VCaP (cell line): ENCODE results near the gene TNS1.

ENCODE experiments used
- H3K27ac ChIP-seq: fragments of 450-650 bp; 2 replicates; pipeline ENCODE4 v1.5.1; 2017
- TF ChIP-seq, protein P1 (sequence below): fragments of 450-650 bp; conservative IDR thresholded peaks from 2 replicates; pipeline ENCODE4 v1.5.1; 2017; ENCODE audit warnings: mild to moderate bottlenecking, moderate library complexity

Gene TNS1

GRCh38 chr2:217799563-217800432 lies 203.0 kb downstream of the TNS1 start:
- TF ChIP-seq, protein P1, sequence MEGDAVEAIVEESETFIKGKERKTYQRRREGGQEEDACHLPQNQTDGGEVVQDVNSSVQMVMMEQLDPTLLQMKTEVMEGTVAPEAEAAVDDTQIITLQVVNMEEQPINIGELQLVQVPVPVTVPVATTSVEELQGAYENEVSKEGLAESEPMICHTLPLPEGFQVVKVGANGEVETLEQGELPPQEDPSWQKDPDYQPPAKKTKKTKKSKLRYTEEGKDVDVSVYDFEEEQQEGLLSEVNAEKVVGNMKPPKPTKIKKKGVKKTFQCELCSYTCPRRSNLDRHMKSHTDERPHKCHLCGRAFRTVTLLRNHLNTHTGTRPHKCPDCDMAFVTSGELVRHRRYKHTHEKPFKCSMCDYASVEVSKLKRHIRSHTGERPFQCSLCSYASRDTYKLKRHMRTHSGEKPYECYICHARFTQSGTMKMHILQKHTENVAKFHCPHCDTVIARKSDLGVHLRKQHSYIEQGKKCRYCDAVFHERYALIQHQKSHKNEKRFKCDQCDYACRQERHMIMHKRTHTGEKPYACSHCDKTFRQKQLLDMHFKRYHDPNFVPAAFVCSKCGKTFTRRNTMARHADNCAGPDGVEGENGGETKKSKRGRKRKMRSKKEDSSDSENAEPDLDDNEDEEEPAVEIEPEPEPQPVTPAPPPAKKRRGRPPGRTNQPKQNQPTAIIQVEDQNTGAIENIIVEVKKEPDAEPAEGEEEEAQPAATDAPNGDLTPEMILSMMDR: no peak
- H3K27ac ChIP-seq: no peak overlapping the region

- H3K27ac ChIP-seq: no peak overlapping the region
- TF ChIP-seq, protein P1: no peak
These were observed 203.8 kb downstream of the TNS1 start for GRCh38 chr2:217798743-217799562.

DNA sequence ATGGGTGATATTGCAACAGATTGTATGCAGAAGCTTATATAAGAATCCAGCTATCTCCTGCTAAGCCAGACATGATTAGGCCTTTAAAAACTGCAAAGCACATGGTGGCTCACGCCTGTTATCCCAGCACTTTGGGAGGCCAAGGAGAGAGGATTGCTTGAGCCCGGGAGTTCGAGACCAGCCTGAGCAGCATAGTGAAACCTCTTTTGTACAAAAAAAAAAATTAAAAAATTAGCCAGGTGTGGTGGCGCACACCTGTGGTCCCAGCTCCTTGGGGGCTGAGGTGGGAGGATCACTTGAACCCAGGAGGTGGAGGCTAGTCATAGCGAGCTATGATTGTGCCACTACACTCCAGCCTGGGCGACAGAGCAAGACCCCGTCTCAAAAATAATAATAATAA lies 204.6 kb downstream of the TNS1 start:
- H3K27ac ChIP-seq: no peak overlapping the region
- TF ChIP-seq, protein P1: no peak

- TF ChIP-seq, protein P1: no peak
- no peak overlapping the region for H3K27ac ChIP-seq
These were observed 205.1 kb downstream of the TNS1 start for GRCh38 chr2:217797661-217798069.

DNA sequence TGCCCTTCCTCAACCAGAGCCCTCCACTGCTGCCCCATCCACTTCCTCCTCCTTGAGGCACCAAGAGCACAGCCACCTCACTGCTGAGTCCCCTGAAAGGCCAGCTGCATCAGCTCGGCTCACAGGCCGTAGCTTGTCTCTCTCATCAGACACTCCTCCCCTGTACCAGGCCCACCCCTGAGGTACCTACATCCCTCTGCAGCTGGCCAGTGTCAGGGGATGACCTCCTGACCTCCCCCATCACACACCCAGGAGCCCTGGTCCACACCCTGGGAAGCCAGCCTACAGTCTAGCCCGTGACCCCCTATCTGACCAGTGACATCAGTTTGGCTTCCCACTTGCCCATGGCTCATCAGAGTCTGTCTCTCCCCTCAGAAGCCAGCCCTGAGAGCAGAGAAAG lies 205.6 kb downstream of the TNS1 start:
- H3K27ac ChIP-seq: no peak overlapping the region
- TF ChIP-seq, protein P1: no peak

DNA sequence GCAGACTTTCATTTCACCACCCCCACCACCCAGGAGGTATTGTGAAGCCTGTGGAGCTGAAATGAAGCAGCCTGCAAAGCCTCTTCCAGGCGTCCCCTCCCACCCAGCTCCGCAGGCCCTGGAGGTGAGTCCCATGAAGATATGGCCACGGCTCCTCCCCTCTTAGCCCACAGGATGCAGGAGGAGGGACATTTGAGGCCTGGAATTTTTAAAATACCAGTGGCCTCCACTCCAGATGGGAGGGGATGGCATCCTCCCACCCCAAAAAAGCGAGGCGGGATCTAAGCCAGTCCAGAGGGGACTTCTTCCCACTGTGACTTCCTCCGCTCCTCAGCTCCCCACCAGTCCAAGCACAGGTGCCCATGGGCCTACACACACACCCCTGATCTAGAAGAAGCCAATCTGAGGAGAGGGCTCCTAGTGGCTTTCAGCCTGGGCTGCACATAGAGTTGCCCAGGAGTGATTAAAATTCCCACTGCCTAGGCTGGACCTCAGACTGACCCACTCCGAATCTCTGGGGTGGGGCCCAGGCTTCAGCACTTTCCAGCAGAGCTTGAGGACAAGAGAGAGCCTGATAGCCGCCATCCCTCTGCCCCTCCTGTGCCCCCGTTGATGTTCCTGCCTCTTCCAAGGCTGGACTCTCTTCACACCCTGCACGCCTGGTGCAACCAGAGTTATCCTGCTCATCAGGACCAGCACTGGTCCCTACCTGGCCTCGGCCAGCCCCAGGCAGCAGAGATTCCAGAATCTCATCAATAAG lies 206.9 kb downstream of the TNS1 start:
- TF ChIP-seq, protein P1: no peak
- H3K27ac ChIP-seq: no peak overlapping the region

DNA sequence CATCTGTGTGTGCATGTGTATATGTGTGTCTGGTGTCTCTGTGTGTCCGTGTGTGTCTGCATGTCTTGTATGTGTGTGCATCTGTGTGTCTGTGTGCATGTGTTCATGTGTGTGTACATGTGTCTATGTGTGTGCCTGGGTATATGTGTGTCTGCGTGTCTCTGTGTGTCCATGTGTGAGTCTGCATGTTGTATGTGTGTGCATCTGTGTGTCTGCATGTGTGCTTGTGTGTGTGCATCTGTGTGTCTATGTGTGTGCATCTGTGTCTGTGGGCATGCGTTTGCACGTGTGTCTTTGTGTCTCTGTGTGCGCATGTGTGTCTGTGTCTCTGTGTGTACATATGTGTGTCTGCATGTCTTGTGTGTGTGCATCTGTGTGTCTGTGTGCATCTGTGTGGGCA lies 207.7 kb downstream of the TNS1 start:
- no peak overlapping the region for H3K27ac ChIP-seq
- TF ChIP-seq, protein P1: no peak
